Hindlimb muscle (tissue), 1 donor: ENCODE data around the gene UHRF2. TPM values are rescaled to one million over a fixed set of nuclear protein-coding genes. Genes with fewer than 3 reads are reported as not detected.
"Not testable (repeated sequence)": the region's sequence is repeated elsewhere in the genome, so short reads cannot be mapped to it uniquely, and the experiment has no call there.

ENCODE experiments used
- DNase-seq: peaks from one replicate; pipeline ENCODE4 v3.0.0-alpha.2; 2013
- polyA plus RNA-seq: library from polyadenylated mRNA; unstranded; fragments of 120-200 nt; gene quantifications from one replicate; pipeline ENCODE4 v1.2.1, GENCODE V29; 2013; ENCODE audit not compliant: insufficient read length

The UHRF2 gene
- polyA plus RNA-seq, 1 donor = 35.8 TPM

DNA sequence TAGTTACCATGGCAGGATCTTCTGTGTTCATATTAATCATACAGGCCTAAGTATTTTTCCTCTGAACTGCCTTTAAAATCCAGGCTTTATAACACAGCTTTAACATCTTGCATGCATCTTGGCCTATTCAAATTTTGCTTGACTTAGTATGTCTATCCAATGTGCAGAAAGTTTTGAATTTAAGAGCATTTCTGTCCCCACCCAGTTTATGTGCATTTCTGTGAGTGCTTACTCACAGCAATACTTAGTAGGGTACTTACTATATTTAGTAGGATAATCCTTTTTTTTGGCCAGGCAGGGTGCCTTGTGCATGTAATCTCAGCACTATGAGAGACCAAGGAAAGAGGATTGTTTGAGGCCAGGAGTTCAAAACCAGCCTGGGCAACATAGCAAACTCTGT is 18.0 kb downstream of the UHRF2 start:
- no peak for DNase-seq

DNA sequence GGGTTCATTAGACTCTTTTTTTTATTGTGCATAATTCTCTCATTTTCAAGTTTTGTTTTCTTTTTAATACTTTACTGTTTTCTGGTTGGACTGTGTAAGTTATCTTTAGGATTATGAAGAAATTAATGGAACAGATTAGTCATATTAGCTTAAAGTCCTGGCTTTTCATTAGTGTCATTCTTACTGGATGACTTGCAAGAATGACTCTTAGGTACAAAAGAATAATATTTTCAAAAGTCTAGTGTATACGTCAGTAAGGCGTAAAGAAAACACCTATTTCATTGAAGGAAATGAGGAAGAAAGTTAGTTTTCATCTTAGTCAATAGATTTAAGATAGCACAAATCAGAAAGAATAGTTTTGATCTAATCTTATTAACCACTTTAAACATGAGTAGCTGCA is 20.4 kb downstream of the UHRF2 start:
- no peak for DNase-seq

DNA sequence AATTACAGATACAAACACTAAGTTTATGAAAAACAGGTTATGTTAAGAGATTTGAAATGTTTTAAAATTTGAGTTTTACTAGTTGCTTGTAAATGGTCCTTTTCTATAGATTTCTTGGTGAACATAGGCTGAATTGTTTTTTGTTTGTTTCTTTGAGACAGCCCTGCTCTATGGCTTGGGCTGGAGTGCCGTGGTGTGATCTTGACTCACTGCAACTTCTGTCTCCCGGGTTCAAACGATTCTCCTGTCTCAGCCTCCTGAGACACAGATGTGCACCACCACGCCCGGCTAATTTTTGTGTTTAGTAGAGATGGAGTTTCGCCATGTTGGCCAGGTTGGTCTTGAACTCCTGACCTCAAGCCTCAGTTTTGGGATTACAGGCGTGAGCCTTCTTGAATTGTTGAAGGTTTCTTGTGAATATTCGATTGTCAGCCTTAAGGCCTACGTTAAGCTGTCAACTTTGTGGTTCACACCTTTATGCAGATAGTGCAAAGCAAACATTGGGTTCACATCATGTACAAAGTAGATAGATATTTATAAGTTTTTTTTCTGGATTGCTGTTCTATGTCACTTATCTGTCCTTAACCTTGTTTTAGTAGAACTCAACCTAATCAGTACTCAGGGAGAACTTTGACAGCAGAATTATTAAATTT is 26.2 kb downstream of the UHRF2 start:
- DNase-seq = no peak

DNA sequence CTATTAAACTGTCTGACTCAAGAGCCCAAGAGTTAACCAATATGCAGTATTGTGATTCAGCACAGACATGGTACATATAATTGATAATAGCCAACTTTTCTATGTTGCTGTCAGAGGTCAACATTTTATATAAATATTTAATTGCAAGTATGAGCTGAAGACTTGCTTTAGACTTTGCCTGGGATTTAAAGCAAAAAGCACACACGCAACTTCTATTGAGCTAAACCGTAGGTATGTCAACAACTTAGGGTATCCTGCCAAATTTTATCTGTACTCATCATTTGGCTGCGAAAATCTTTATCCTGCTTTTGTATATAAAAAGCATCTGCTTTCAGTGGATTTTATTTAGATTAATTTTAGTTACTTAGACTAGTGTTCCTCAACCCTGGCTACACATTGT is 27.4 kb downstream of the UHRF2 start:
- DNase-seq = no peak

DNA sequence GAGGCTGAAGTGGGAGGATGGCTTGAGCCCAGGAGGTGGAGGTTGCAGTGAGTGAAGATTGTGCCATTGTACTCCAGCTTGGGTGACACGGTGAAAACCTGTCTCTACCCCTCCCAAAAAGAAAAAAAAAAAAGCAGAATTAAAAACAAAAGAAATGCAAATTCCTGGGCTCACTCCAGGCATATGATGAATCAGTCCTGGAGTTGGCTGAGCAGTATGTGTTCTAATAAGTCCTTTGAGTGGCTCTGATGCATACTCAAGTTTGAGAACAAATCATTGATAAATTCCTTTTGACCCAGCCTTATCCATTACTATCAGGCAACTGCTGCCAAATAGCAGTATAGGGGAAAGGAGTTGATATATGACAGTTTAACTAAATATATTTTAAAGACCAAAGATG is 28.3 kb downstream of the UHRF2 start:
- DNase-seq = no peak

DNA sequence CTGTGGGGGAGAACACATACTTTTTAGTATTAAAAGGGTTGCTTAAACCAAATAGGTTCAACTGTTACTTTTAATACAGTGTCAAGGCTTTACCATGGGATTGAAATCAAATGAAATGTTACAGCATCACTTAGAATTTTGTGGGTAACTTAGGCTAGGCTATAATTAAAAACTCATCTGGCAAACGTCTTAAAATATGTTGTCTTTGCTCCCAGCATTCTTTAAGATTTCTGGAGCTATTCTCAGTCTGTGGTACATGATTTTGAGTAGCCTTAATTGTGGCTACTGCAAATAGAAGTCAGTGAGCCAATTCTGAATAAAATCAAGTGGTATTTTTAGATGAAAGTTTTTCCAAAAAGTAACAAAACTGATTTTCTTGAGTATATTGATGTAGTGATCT is 30.7 kb downstream of the UHRF2 start:
- DNase-seq = no peak

DNA sequence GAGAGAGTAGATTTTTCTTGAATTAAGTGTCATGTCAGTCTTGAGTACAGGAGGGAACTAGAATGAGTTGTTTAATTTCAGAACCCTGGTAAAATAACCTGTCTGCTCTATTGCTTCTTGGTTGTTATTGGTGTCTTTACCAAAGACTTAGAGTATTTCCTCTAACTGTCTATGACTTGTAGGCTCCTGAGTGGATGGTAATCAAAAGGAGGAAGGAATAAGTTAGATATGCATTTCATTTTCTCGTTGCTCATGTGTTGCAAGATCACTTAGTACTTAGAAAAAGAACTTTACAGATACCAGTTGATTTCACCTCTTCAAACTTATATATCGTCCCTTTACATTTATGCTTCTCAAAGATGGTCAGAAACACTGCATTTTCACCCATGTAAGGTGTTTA is 31.1 kb downstream of the UHRF2 start:
- no peak for DNase-seq

DNA sequence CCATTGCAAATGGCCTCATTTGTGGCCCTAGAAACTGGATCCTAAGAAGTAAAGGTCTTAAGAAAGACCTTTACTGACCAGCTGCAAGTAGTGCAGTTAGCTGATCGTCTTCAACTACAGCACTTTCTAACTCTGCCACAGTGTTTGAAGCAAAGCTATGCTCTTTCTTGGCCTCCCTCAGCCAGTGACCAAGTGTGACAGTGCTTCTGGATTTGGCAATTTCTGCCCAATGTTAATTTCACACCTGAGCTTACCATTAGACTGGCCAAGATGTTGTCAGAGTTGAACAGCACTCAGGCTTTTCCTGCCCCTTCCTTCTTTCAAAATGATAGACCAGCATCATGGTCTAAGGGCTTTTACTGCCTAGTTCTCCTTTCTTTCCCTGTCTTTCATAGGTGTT is 36.1 kb downstream of the UHRF2 start:
- no peak for DNase-seq

DNA sequence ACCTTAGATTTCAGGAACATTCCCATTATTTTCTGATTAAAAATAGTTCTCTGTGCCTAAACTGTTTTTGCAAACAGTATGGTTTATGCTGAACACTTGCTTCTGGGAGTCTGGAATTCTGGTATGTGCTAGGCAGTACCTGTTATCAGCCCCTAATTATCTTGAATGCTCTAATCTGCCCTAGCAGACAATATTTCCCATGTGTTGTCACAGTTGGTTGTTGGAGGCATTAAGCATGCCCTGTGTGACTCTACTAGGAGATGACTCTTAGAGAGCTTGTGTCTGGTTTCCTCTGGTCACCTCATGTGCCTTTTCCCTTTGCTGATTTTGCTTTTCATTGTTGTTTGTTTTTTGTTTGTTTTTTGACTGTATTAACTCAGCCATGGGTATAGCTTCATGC is 36.6 kb downstream of the UHRF2 start:
- DNase-seq = no peak

DNA sequence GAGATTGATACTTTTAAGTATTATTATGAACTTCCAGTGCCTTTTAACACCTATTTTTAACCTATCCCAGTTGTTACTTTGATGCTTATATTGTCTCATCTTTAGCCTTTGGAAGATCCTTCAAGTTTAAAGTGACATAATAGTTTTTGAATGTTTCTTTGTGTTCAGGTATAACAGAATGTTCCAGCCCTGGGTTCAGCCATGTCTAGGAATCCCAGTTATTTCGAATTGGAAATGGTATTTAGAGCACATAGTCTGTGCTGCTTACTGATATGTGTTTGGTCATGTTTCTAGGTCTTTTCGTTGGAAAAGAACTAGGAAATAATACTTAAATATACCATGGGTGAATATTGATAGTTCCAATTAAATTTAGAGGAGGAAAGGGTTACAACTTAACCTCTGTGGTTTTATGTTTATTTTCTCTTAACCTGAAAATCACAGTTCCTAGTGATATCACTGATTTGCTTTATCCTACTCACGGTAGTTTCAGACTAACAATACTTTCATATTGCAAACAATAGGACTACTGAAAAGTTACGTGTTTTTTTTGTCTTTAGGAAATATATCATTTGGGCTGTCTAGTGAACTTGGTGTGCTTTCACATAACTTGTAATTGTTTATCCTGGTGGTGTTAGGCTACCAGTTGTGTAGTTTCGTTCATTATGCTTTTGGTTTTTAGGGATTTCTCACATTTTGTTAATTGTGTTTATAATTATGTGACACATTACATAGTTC is 37.8 kb downstream of the UHRF2 start:
- DNase-seq = no peak

DNA sequence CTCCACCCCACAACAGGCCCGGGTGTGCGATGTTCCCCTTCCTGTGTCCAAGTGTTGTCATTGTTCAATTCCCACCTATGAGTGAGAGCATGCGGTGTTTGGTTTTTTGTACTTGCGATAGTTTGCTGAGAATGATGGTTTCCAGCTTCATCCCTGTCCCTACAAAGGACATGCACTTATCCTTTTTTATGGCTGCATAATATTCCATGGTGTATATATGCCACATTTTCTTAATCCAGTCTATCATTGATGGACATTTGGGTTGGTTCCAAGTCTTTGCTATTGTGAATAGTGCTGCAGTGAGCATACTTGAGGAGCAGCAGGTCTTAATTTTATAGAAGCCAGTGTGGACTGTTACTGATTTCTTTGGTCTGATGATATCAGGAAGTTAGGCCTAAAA is 42.3 kb downstream of the UHRF2 start:
- DNase-seq = not testable (repeated sequence)

DNA sequence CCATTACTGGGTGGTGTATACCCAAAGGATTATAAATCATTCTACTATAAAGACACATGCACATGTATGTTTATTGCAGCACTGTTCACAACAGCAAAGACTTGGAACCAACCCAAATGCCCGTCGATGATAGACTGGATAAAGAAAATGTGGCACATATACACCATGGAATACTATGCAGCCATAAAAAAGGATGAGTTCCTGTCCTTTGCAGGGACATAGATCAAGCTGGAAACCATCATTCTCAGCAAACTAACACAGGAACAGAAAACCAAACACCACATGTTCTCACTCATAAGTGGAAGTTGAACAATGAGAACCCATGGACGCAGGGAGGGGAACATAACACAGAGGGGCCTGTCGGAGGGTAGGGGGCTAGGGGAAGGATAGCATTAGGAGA is 45.7 kb downstream of the UHRF2 start:
- DNase-seq = not testable (repeated sequence)

DNA sequence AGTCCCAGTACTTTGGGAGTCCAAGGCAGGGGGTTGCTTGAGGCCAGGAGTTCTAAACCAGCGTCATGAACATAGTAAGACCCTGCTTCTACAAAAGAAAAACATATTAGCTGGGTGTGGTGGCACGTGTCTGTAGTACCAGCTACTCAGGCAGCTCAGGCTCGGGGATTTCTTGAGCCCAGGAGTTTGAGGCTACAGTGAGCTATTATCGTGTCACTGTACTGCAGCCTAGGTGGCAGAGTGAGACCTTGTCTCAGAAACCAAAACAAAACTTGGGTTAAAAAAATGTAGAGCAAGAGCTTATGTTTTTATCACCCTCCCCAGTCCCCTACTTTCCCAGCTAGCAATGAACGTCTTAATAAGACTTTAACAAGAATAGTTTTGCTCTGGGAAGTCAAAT is 46.7 kb downstream of the UHRF2 start:
- no peak for DNase-seq

DNA sequence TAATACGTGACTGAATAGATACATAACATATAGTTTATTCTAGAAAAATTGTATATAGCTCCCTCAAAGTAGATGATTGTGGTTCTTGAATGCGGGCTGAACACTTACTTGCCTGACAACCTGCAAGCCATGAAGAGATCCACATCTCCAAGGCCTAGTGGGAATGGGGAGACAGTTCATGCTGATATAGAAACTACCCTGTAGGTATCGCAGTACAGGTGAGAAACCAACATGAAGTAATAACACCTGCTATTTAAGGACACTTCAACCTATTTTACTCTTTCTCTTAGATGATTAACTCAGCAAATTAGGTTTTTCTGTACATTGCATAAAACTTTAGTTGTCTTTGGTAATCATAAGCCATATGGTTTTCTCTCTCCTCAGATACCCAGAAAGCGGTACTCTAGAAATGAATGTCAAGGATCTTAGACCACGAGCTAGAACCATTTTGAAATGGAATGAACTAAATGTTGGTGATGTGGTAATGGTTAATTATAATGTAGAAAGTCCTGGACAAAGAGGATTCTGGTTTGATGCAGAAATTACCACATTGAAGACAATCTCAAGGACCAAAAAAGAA is 47.3 kb downstream of the UHRF2 start:
- DNase-seq = no peak

DNA sequence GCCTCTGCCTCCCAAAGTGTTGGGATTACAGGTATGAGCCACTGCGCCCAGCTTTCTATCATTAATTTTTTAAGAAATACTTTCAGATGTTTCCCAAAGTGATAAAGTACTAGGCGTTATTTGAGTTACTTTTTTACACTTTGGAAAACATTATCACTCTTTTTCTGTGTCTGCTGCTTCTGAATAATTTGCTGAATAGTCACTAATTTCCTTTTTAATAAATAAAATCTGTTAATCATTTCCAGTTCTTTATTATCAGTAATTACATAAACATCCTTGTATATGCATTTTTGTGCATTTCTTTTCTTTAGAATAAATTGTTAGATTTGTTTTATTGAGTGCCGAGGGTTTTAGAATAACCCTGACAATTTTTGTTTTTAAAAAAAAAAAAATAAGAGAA is 48.6 kb downstream of the UHRF2 start:
- DNase-seq = no peak

DNA sequence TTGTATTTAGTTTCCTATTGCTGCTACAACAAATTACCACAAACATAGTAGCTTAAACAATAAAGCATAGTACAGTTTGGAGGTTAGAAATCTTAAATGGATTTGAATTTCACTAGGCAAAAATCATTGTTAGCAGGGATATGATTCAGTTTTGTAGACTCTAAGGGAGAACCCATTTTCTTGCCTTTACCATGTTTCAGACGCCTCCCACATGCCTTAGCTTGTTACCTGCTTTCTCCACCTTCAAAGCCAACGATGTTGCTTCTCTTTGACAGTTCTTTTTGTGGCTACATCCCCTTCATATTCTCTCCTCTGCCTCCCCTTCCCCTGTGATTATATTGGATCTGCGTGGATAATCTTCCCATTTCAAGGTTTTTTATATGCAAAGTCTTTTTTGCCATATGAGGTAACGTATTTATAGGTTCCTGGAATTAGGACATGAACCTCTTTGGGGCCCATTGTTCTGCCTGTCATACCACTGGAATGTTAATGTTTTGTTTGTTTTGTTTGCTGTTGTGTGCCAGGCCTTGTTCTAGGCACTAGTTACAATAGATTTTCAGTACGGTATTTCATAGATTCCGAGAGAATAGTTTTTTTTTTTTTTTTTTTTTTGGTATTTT is 54.1 kb downstream of the UHRF2 start:
- DNase-seq = no peak

DNA sequence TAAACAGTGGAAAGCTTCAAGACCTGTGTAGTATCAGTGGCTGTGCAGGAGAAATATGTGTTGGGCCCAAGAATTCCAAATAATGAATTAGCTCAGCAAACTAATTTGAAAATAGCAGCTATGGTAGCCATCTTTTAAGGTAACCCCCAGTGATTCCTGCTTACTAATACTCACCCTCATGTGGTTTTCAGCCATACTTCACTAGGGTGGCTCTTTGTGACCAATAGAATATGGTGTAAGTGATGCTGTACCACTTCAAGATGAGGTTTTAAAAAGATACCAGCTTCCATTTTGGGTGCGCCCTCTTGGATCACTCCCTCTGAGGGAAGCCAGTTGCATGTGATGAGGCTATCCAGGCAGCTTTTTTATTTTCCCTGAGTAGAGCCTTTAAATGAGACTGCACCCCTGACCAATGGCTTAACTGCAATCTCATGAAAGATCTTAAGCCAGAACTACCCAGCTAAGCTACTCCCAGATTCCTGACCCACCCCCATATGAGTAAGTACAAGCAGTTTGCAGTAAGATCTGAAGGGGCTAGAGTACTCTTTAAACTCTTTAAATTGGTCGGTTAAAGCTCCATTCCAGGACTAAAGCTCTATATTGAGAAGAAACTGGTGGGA is 58.3 kb downstream of the UHRF2 start:
- DNase-seq = no peak

DNA sequence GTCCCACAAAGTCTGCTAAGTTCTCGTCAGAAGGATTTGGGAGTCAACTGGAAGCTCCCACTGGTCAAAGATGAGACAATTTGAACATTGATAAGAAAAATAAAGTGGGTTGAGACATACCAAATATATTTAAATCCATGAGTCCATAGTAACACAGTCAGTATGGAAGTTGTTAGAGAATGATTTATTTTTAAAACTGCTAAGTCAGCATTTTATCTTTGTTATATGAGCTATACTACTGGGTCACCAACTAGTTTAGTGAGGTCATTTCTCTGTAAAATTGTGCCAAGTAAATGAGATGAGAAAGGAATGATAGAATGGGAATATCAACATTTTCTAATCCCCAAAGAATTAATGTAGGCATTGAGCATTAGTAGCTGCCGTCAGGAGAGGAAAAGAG is 60.2 kb downstream of the UHRF2 start:
- no peak for DNase-seq

DNA sequence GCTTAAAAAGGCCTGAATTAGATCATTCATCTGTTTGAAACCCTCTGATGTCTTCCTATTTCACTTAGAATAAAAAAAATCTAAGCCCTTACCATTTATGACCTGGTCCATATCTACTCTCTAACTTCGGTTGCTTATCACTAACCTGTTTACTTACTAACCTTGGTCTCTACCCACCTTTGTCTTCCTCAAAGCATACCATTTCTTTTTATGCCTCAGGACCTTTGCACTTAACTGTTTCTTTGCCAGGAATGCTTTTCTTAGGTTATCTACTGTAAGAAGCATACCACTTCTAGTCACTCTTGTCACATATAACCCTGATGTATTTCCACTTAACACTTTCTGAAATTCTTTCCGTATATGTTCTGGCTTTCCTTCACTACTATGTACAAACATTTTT is 67.0 kb downstream of the UHRF2 start:
- DNase-seq = no peak

DNA sequence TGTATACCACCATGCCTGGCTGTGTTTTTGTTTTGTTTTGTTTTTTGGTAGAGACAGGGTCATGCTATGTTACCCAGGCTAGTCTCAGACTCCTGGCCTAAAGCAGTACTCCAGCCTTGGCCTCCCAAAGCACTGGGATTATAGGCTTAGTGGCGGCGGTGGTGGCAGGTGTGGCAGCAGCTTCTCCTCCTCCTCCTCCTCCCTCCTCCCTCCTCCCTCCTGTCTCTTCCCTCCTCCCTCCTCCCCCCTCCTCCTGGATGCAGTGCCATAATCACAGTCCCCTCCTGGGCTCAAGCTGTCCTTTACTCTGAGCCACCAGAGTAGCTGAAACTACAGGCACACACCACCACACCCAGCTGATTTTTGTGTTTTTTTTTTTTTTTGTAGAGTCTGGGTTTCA is 71.2 kb downstream of the UHRF2 start:
- no peak for DNase-seq

DNA sequence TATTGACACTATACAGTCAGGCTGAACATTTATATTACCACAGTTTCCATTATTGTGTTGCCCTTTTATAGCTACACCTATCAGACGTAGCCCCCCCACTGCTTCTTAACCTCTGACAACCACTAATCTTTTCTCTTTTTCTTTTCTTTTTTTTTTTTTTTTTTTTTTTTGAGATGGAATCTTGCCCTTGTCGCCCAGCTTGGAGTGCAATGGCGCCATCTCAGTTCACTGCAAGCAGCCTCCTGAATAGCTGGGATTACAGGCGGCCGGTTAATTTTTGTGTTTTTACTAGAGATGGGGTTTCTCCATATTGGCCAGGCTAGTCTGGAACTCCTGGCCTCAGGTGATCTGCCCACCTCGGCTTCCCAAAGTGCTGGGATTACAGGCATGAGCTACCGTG is 75.4 kb downstream of the UHRF2 start:
- DNase-seq = no peak

DNA sequence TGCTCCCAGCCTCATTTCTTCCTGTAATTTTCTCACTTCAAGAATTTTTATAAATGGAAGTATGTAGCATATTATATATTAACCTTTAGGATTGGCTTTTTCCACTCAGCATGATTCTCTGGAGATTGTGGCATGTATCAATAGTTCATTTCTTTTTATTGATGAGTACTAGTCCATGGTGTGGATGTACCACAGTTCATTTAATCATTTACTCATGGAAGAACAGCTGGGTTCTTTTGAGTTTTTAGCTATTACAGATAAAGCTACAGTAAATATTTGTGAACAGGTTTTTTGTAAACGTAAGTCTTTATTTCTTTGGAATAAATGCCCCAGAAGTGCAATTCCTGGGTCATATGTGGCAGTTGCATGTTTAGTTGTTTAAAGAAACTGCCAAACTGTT is 76.1 kb downstream of the UHRF2 start:
- no peak for DNase-seq

DNA sequence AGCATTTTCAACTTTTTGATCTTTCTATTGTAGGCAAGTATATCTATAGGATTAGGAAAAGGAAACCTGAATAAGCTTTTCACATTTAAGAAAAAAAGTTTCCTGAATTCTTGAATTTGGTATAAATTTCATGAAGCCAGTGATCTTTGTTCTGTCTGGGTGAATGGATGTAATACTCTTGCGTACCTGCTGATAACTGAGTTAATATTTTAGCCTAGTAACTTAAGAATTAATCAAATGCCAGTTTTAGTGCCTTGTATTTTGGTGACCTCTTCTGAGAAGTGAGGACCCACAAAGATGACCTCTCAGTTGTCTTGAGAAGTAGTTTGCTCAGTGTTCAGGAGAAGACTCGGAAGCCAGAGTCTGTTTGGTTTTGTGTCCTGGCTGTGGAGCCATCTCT is 77.9 kb downstream of the UHRF2 start:
- DNase-seq = no peak
